Measurements from ENCODE around the gene HMCES. TPM values are rescaled to one million over a fixed set of nuclear protein-coding genes. Genes with fewer than 3 reads are reported as not detected.

The HMCES gene
- polyA plus RNA-seq, 1 of the 3 experiments (the other 2 are of a cell fraction) = 32.4 TPM

DNA sequence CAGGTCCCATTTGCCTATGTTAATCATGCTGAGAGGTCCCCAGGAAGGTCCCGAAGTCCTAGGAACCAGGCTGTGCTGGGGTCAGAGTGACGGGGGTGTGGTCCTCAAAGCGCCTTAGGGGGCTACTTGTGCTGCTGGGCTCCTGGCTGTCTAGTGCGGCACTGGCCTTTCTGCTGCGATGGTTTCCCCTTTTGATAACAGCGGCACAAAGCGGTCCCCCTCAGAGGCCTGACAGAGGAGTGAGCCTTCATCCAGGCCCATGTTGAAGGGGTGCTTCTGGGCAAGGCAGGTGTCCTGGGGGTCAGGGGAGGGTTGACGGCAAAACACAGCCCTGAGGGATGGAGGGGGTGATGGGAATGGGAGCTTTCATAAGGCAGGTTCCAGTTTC is 68.8 kb downstream of the HMCES start:
- peaks cover 0 to 33% of the 10 kb centered on the region in 2 experiments; a peak in 1 of 4 replicates for H3K4me1 ChIP-seq (ENCODE audit: control insufficient read depth in 1 of 2, insufficient read depth in 2 of 2, low read depth in 1 of 2, low read length in 1 of 2)
- no peaks in the 10 kb centered on the region for H3F3A ChIP-seq (replicated peaks; ENCODE audit: insufficient read depth)
- DNase-seq = no peak
- H3K79me2 ChIP-seq (ENCODE audit: insufficient read depth) = no peaks in the 10 kb centered on the region
- no peaks in the 10 kb centered on the region for H3K27me3 ChIP-seq (ENCODE audit: insufficient read depth)
- H3K9me2 ChIP-seq = no peaks in the 10 kb centered on the region
- H3K9ac ChIP-seq = no peak overlapping the region
- H3K36me3 ChIP-seq (replicated peaks in 1 of 2; ENCODE audit: control insufficient read depth in 1 of 2, insufficient read depth in 2 of 2, low read length in 1 of 2) = no peaks in the 10 kb centered on the region
- no peaks in the 10 kb centered on the region for H3K9me3 ChIP-seq
- no peaks in the 10 kb centered on the region for H4K20me1 ChIP-seq (ENCODE audit: insufficient read depth)
- no peak overlapping the region for H2AFZ ChIP-seq (ENCODE audit: low read depth)
- peak overlapping the region; percentile 11; the same call in 1 of the 2 replicates for H3K4me2 ChIP-seq
- TF ChIP-seq NRF1 (IDR thresholded peaks at IDR 0.05; ENCODE audit: low read depth, low read length) = no peak
- no peak for TF ChIP-seq MXI1 (IDR thresholded peaks at IDR 0.05; ENCODE audit: low read depth, low read length)
- TF ChIP-seq CHD2 (IDR thresholded peaks at IDR 0.05; ENCODE audit: low read length, partially characterized antibody) = no peak
- TF ChIP-seq TEAD4 (IDR thresholded peaks at IDR 0.05; ENCODE audit: borderline replicate concordance, insufficient read depth) = no peak
- no peak for TF ChIP-seq SIN3A (IDR thresholded peaks at IDR 0.05; ENCODE audit: borderline replicate concordance, low read depth, low read length)
- TF ChIP-seq, protein P1, sequence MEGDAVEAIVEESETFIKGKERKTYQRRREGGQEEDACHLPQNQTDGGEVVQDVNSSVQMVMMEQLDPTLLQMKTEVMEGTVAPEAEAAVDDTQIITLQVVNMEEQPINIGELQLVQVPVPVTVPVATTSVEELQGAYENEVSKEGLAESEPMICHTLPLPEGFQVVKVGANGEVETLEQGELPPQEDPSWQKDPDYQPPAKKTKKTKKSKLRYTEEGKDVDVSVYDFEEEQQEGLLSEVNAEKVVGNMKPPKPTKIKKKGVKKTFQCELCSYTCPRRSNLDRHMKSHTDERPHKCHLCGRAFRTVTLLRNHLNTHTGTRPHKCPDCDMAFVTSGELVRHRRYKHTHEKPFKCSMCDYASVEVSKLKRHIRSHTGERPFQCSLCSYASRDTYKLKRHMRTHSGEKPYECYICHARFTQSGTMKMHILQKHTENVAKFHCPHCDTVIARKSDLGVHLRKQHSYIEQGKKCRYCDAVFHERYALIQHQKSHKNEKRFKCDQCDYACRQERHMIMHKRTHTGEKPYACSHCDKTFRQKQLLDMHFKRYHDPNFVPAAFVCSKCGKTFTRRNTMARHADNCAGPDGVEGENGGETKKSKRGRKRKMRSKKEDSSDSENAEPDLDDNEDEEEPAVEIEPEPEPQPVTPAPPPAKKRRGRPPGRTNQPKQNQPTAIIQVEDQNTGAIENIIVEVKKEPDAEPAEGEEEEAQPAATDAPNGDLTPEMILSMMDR (IDR thresholded peaks at IDR 0.05) = no peak
- CTCF ChIA-PET = interaction anchor here (0.8 to 1.0 kb wide), 2 partner anchors 23 to 587 kb away, joined by 3 read pairs; no protein-coding TSS in a partner anchor
- H3K4me3 ChIP-seq (ENCODE audit: low read depth in 2 of 2, low read length in 1 of 2) = no peak overlapping the region
- H3K27ac ChIP-seq (ENCODE audit: low read depth in 2 of 2, low read length in 1 of 2) = peak overlapping the region in 1 of 2 experiments; percentile 28; a peak in 1 of 4 replicates
- POLR2A ChIA-PET = no interaction called here
- WGBS (ENCODE audit: low lambda C conversion rate) = 89% methylated on average over 5 of the region's 8 CpGs

DNA sequence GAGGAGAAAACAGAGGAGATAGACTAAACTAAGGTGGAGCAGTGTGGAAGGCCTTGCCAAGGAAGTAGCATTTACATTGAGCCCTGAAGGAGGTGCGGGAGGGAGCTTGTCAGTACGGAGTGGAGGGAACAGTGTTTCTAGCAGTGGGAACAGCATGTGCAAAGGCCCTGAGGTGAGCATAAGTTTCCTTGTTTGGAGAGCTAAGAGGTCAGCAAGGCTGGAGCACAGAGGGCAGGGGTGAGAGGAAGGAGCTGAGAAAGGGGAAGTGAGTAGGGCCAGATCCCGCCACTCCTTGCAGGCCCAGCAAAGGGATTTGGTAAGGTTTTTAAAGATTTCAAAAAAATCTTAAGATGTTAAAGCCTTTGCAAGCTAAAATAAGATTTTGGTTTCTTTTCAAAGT is 70.1 kb downstream of the HMCES start:
- no peaks in the 10 kb centered on the region for H3K27me3 ChIP-seq (ENCODE audit: insufficient read depth)
- H3K4me1 ChIP-seq (ENCODE audit: control insufficient read depth in 1 of 2, insufficient read depth in 2 of 2, low read depth in 1 of 2, low read length in 1 of 2) = peaks cover 0 to 33% of the 10 kb centered on the region in 2 experiments; a peak in 1 of 4 replicates
- no peak for DNase-seq
- no peaks in the 10 kb centered on the region for H3F3A ChIP-seq (replicated peaks; ENCODE audit: insufficient read depth)
- no peak overlapping the region for H3K4me3 ChIP-seq (ENCODE audit: low read depth in 2 of 2, low read length in 1 of 2)
- no peak overlapping the region for H3K4me2 ChIP-seq
- H3K9ac ChIP-seq = no peak overlapping the region
- WGBS (ENCODE audit: low lambda C conversion rate) = 91% methylated on average over 3 of the region's 3 CpGs
- no peaks in the 10 kb centered on the region for H4K20me1 ChIP-seq (ENCODE audit: insufficient read depth)
- no peaks in the 10 kb centered on the region for H3K9me2 ChIP-seq
- ChIA-PET CTCF (interaction anchor here (0.7 kb wide), 1 partner anchor 33 kb away, joined by 3 read pairs; a partner anchor contains a TSS), POLR2A (no interaction called here)
- no peaks in the 10 kb centered on the region for H3K36me3 ChIP-seq (replicated peaks in 1 of 2; ENCODE audit: control insufficient read depth in 1 of 2, insufficient read depth in 2 of 2, low read length in 1 of 2)
- H3K79me2 ChIP-seq (ENCODE audit: insufficient read depth) = no peaks in the 10 kb centered on the region
- no peaks in the 10 kb centered on the region for H3K9me3 ChIP-seq
- H2AFZ ChIP-seq (ENCODE audit: low read depth) = no peak overlapping the region
- H3K27ac ChIP-seq (ENCODE audit: low read depth in 2 of 2, low read length in 1 of 2) = no peak overlapping the region
- TF ChIP-seq, protein P2, sequence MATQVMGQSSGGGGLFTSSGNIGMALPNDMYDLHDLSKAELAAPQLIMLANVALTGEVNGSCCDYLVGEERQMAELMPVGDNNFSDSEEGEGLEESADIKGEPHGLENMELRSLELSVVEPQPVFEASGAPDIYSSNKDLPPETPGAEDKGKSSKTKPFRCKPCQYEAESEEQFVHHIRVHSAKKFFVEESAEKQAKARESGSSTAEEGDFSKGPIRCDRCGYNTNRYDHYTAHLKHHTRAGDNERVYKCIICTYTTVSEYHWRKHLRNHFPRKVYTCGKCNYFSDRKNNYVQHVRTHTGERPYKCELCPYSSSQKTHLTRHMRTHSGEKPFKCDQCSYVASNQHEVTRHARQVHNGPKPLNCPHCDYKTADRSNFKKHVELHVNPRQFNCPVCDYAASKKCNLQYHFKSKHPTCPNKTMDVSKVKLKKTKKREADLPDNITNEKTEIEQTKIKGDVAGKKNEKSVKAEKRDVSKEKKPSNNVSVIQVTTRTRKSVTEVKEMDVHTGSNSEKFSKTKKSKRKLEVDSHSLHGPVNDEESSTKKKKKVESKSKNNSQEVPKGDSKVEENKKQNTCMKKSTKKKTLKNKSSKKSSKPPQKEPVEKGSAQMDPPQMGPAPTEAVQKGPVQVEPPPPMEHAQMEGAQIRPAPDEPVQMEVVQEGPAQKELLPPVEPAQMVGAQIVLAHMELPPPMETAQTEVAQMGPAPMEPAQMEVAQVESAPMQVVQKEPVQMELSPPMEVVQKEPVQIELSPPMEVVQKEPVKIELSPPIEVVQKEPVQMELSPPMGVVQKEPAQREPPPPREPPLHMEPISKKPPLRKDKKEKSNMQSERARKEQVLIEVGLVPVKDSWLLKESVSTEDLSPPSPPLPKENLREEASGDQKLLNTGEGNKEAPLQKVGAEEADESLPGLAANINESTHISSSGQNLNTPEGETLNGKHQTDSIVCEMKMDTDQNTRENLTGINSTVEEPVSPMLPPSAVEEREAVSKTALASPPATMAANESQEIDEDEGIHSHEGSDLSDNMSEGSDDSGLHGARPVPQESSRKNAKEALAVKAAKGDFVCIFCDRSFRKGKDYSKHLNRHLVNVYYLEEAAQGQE (IDR thresholded peaks at IDR 0.05; ENCODE audit: low read depth, low read length) = no peak
- no peak for TF ChIP-seq TCF12 (IDR thresholded peaks at IDR 0.05)
- TF ChIP-seq, protein P3, sequence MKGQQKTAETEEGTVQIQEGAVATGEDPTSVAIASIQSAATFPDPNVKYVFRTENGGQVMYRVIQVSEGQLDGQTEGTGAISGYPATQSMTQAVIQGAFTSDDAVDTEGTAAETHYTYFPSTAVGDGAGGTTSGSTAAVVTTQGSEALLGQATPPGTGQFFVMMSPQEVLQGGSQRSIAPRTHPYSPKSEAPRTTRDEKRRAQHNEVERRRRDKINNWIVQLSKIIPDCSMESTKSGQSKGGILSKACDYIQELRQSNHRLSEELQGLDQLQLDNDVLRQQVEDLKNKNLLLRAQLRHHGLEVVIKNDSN (IDR thresholded peaks at IDR 0.05; ENCODE audit: borderline replicate concordance, low read depth) = no peak
- TF ChIP-seq, protein P4, sequence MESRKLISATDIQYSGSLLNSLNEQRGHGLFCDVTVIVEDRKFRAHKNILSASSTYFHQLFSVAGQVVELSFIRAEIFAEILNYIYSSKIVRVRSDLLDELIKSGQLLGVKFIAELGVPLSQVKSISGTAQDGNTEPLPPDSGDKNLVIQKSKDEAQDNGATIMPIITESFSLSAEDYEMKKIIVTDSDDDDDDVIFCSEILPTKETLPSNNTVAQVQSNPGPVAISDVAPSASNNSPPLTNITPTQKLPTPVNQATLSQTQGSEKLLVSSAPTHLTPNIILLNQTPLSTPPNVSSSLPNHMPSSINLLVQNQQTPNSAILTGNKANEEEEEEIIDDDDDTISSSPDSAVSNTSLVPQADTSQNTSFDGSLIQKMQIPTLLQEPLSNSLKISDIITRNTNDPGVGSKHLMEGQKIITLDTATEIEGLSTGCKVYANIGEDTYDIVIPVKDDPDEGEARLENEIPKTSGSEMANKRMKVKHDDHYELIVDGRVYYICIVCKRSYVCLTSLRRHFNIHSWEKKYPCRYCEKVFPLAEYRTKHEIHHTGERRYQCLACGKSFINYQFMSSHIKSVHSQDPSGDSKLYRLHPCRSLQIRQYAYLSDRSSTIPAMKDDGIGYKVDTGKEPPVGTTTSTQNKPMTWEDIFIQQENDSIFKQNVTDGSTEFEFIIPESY (IDR thresholded peaks at IDR 0.05; ENCODE audit: borderline replicate concordance, low read depth) = no peak
- TF ChIP-seq, protein P5, sequence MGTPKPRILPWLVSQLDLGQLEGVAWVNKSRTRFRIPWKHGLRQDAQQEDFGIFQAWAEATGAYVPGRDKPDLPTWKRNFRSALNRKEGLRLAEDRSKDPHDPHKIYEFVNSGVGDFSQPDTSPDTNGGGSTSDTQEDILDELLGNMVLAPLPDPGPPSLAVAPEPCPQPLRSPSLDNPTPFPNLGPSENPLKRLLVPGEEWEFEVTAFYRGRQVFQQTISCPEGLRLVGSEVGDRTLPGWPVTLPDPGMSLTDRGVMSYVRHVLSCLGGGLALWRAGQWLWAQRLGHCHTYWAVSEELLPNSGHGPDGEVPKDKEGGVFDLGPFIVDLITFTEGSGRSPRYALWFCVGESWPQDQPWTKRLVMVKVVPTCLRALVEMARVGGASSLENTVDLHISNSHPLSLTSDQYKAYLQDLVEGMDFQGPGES (IDR thresholded peaks at IDR 0.05; ENCODE audit: low read depth, low read length) = no peak
- no peak for TF ChIP-seq MEF2A (IDR thresholded peaks at IDR 0.05; ENCODE audit: borderline replicate concordance, low read depth)
- TF ChIP-seq YY1 (IDR thresholded peaks at IDR 0.05; ENCODE audit: low read depth) = no peak
- TF ChIP-seq, protein P6, sequence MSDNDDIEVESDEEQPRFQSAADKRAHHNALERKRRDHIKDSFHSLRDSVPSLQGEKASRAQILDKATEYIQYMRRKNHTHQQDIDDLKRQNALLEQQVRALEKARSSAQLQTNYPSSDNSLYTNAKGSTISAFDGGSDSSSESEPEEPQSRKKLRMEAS (IDR thresholded peaks at IDR 0.05; ENCODE audit: low read depth) = no peak
- no peak for TF ChIP-seq RAD21 (IDR thresholded peaks at IDR 0.05; ENCODE audit: low read length)
- TF ChIP-seq FOXJ3 (CRISPR knock-in tag; IDR thresholded peaks at IDR 0.05) = no peak
- no peak for TF ChIP-seq FOSL2 (IDR thresholded peaks at IDR 0.05; ENCODE audit: borderline replicate concordance, low read depth)
- TF ChIP-seq CHD2 (IDR thresholded peaks at IDR 0.05; ENCODE audit: low read length, partially characterized antibody) = no peak
- no peak for TF ChIP-seq NFIC (IDR thresholded peaks at IDR 0.05; ENCODE audit: borderline replicate concordance)
- TF ChIP-seq MXI1 (IDR thresholded peaks at IDR 0.05; ENCODE audit: low read depth, low read length) = no peak
